Pons (tissue), 1 donor: ENCODE results near the gene ST6GAL1.

Experiments used
- DNase-seq: peaks from one replicate; pipeline ENCODE4 v3.0.0-alpha.2; 2016; ENCODE audit warnings: low spot score

Gene ST6GAL1

GRCh38 chr3:186915806-186916796 is 14.2 kb upstream of the ST6GAL1 start:
- no peak for DNase-seq

GRCh38 chr3:186917512-186918312 is 12.6 kb upstream of the ST6GAL1 start:
- DNase-seq, result no peak

GRCh38 chr3:186920301-186920700 is 10.0 kb upstream of the ST6GAL1 start:
- no peak for DNase-seq

- DNase-seq, result no peak
Observed at GRCh38 chr3:186920796-186921195, 9.5 kb upstream of the ST6GAL1 start.

DNA sequence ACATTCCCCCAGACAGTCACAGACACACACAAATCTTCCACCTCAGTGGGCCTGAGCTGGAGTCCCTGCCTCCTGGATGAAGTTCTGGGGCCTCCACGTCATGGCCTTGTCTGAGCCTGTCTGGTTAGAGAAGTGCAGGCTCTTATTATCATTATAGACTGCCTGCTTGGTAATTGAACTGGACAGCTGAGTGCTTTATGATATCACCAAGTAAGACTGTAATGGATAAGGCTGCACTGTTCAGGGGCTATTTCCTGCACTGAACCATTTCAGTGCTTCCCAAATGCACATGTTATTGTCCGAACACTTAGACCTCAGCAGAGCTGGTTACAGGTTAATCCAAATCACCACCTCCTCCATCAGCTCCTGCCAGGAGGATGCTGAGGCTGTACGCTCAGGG is 8.7 kb upstream of the ST6GAL1 start:
- DNase-seq, result no peak

DNA sequence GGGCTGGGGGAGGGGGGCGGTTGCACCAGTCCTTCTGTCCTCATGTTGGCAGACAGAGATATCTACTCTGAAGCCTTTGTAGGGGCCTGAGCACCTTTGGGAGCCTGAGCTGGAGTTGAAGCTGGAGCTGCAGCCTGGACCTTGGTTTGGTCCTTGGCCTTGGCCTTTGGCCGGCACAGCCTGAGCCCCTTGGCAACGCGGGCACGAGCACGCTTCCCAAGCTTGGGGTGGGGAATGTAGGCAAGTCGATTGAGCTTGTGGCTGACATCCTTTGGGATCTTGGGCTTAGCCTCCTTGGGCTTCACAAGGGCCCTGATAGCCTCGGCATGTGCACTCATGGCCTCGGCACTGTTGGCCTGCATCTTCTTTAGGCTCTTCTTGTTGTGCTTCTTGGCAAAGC is 8.1 kb upstream of the ST6GAL1 start:
- DNase-seq, result no peak

DNA sequence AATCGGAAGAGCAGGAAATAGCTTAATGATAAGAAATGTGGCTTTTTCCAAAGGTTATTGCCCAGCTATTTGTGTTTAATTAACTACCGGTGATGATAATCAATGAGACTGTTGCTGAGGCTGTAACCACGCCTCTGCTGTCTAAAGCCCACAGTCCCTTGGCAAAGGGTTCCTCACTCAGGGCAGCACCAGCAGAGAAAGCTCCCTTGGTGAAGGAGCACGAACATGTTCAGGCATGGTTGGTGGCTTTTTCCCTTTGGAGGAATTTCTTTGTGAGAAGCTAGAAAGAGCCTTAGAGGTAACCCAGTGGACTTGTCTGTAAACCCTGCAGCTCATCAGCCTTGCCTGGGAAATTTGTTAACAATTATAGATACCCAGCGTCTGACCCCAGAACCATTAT is 7.5 kb upstream of the ST6GAL1 start:
- no peak for DNase-seq

- DNase-seq, result no peak
Observed at GRCh38 chr3:186923241-186923640, 7.1 kb upstream of the ST6GAL1 start.

DNA sequence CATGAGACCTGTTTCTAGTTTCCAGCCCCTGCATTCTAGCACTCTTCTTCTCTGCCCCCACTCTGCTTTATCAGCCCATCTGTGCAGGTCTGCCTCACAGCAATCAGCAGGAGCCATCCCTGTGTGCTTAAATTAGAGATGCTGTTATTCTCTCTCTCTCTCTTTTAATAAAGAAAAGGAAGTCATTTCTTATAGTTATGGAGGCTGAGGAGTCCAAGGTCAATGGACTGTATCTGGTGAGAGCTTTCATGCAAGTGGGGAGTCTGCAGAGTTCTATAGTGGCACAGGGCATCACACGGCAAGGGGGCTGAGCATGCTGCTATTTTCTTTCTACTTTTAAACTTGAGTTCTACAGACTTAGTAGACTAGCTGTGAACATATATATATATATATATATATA is 4.5 kb upstream of the ST6GAL1 start:
- no peak for DNase-seq

- DNase-seq, result no peak
Observed at GRCh38 chr3:186929186-186929585, 1.1 kb upstream of the ST6GAL1 start.

DNA sequence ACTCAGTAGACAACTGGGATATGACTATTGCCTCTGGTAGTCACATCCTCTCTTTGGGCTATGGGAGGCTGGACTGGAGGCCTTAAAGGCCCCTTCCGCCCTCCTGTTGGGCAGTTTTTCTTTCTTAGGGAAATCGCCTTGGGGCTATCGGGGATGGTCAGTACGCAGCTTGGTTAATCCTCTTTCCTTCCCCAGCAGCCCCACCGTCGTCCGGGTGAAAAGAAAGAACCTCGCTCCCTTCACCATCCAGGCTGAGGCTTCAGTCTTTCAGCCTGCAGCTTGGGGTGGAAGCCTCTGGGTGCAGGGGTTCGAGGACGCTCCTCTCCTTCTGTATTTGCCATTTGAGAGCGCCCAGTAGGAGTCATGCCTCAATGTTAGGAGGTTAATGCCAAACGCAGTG is 641 bp upstream of the ST6GAL1 start:
- no peak for DNase-seq

DNA sequence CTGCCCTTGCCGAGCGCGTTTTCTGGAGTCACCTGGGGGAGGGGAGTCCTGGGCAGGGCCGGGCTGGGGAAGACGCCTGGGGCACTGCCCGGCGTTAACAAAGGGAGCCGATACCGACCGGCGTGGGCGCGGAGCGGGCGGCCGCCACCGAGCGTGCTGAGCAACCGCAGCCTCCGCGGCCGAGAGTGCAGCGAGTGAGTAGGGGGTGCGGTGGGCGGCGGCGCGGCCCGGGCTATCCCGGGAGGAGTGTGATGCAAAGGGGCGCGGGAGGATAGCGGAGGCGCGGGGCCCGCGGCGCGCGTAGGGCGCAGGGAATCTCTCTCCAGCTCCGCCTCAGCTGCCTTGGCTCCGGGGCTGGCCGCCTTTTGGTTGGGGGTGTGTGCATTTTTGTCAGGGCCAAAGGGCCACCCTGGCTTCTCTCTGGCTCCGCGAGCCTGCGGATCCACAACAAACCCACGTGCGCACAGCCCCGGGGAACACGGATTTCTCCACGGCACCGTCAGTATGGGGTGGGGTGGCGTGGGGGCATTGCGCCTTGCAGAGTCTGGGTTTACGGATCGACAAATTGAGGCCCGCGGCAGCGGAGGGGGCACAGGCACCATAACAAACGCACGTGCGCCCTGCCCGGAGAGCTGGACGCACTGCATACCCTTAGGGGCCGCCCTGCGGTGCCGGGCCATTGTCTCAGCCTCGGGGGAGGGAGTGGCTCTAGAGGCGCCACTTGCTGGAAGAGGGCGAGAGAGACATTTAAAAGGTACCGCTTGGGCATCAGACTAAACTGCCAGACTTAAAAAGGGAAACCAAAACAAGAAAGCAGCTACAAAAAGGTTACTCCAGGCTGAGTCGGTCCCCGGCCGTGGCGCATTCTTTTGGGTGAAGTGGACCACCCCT is 560 bp downstream of the ST6GAL1 start:
- DNase-seq, result no peak

GRCh38 chr3:186931532-186932280 is 1.4 kb downstream of the ST6GAL1 start:
- no peak for DNase-seq

DNA sequence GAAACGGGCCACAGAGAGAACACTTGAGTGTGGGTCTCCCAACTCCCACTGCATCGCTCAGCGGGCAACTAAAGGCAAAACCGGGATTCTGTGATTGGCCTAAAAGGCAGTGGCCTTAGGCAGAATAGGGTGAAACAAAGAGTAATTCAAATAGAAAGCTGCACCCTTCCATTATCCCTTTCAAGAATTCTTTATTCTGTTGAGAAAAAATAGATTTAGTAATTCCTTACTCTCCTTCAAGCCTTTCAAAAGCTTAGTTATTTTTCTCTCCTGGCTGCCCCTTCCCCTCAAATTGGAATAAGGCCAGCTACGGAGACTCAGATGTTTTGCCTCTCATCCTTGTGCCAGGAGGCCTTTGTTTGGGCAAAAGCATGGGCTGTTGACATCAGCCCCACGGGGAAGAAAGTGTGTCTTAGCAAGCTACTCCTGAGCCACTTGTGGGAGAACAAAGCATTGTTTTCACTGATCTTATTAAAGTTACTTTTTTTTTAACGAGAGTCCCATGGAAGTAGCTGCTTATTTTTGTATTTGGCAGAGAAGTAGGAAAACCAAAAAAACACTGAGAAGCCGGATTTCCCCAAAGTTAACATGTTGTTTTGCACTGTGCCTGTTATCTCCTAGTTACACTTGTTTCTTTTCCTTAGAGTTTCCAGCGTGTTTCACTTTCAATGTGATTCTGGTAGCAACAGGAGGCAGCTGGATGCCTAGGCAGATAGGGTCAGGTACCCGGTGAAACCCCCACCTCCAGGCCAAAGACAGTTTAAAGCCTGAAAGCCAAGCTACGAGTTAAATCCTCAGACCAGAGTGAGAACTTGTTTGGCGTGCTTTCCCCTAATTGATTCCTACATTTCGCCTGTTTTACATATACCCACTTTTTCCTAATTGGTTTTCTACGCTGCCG is 2.2 kb downstream of the ST6GAL1 start:
- DNase-seq, result peak; percentile 59

DNA sequence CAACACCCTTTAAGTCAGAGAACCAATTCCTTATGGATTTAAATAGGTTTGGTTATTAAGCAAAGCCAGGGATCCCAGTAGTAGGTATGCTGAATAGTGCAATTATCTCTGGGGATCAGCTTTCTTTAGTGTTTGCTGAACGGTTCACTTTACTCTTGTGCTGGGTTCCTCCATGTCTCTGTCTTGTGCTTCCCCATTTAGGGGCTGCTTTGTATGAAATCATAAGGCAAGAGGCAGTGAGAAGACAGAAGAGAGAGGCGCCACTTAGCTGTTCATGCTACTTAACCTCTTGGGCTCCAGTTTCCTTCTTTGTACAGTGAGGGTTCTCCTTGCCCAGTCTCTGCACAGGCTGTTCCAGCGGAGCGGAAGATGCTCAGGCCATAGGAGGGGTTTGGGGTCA is 3.5 kb downstream of the ST6GAL1 start:
- DNase-seq, result no peak

DNA sequence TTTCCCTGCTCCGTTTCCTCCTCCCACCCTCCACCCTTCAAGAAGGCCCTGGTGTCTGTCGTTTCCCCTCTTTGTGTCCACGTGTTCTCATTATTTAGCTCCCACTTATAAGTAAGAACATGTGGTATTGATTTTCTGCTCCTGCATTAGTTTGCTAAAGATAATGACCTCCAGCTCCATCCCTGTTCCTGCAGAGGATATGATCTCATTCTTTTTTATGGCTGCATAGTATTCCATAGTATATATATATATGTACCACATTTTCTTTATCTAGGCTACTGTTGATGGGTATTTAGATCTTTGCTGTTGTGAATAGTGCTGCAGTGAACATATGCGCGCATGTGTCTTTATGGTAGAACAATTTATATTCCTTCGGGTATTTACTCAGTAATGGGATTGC is 4.8 kb downstream of the ST6GAL1 start:
- no peak for DNase-seq

DNA sequence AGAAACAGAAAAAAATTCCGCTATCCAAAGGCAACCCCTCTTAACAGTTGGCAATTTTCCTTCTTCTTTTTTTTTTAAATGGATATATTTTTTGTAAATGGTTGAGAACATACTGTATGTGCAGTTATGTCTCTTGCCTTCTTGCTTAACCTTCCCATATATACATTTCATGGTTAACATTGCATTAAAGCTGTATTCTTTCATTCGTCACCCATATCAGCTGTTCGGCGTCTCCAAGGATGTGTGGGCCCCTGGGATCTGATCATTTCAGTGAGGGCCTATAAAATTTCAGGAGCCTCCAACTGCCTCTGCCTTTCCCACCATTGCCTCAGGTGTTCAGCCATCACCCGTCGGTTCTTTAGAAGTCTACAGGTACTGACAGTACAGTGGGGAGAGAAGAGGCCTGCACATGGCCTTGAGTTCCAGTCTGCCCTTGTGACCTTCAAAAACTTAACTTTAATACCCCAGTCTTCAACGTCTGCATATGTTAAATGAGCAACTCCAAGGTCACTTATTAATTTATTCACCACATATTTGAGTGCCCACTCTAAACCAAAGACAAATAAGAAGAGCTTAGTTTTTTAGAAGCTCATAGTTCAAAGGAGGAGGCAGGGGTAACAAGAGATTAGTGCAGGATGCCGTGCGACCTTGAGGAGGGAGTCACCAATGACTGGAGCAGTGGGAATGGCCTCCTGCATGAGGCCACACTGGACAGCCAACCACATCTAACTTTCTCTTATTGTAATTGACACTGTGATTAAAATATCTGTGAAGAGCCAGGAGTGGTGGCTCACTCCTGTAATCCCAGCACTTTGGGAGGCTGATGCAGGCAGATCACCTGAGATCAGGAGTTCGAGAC is 6.9 kb downstream of the ST6GAL1 start:
- no peak for DNase-seq

DNA sequence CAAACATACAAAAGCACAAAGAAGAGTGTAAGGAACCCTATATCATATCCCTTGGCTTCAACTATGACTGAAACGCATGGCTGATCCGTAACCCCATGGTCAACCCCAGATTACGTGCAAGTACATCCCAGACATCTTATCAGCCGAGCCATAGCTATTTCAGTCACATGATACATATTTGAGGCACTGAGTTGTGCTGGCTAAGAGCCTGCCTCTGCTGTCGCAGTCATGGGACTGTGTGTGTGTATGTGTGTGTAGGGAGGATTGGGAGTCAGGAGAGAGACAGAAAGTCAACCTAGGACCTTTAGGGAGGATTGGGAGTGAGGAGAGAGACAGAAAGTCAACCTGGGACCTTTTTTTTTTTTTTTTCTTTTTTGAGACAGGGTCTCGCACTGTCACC is 8.4 kb downstream of the ST6GAL1 start:
- DNase-seq, result no peak

GRCh38 chr3:186939536-186939935 is 9.2 kb downstream of the ST6GAL1 start:
- DNase-seq, result no peak
